MM.1S (cell line): ENCODE data around the gene ZNF385A.

Experiments
- CTCF ChIP-seq: fragments of 300-600 bp; sonication (generic); IDR thresholded peaks from 2 replicates; pipeline ENCODE4 v1.5.1; 2016; ENCODE audit warnings: antibody characterized with exemption, low read length, mixed read lengths
- EZH2 ChIP-seq: fragments of 300-600 bp; sonication (generic); optimal IDR thresholded peaks from 2 replicates; pipeline ENCODE3; 2017; ENCODE audit warnings: low read depth, mild to moderate bottlenecking, antibody characterized with exemption, low read length, mixed read lengths

DNA sequence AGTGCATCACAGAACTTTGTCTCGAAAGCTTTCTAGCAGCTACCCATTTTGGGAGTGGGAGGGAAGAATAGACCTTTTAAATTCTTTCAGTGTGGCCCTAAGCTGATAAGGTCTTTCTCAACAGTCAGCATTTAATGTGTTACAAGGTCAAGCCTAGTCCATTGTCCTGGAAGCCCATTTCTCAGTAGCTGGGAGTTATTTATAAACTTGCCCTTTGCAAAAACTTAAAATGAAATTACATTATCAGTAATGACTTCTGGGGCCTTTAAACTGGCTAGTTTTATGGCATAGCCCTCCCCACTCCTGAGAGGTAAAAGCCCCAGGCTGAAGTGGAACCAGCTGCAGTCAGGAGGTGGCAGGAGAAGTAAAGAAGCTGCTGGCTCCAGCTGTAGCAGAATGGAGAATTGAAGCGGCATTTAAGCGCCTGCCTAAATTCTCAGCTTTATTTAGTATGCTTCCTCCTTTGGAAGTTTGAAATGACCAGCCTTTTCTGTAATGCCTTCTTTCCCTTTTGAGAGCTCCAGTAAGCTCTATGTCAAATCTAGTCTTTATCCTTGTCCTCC, 47.2 kb downstream of the ZNF385A start:
- no peak for TF ChIP-seq CTCF
- TF ChIP-seq EZH2, result no peak
